Neuron (in vitro differentiated cells): Measurements from ENCODE around the gene TMEM117.
"Not testable (repeated sequence)": the region's sequence is repeated elsewhere in the genome, so short reads cannot be mapped to it uniquely, and the experiment has no call there.

Experiments
- H2AFZ ChIP-seq: one replicate; pipeline ENCODE4 v1.6.1; 2013; ENCODE audit warnings: low read depth, mild to moderate bottlenecking, inconsistent platforms, low read length, moderate library complexity
- H3K27me3 ChIP-seq: one replicate; pipeline ENCODE4 v1.6.1; 2013; ENCODE audit warnings: low read length; ENCODE audit not compliant: insufficient read depth
- H3K36me3 ChIP-seq: one replicate; pipeline ENCODE4 v1.6.1; 2013; ENCODE audit warnings: low read length; ENCODE audit not compliant: insufficient read depth
- H3K4me1 ChIP-seq: one replicate; pipeline ENCODE4 v1.6.1; 2013; ENCODE audit warnings: low read length; ENCODE audit not compliant: insufficient read depth
- H3K4me3 ChIP-seq: 2 replicates; pipeline ENCODE4 v1.5.1; 2013; ENCODE audit warnings: mild to moderate bottlenecking, low read length, moderate library complexity
- H3K9me3 ChIP-seq: one replicate; pipeline ENCODE4 v1.6.1; 2013; ENCODE audit warnings: low read length

Gene TMEM117

DNA sequence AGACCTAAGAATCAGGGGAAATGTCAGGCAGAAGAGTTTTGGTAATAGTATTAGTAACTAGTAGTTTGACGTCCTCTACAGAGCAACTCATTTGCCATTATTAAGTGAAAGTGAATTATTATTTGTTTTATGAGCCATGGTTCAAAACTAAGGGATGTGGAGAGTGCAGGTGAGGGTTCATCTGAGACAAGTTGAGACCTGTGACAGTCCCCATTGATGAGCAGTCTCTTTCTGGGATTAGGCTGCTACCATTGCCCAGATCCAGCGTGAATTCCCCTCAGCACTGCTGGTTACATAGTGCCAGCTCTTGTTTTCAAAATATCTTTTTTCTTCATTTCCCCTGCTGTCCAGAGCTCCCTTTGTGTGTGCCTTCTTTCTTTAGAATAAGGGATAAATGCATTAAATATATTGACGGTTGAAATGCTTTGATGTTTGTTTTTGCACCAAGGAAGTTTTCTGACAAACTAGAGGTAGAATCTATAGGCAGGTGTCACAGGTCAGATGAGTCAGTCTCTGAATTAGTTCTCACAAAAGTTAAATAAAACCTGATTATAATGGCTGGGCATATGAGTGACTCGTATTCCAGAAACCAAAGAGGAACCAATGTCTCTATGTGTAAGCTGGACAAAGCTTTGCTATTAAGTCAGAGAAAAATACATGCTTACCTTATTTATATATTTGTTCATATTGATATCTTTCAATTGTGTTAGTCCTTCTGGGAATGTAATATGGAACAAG lies 381.4 kb downstream of the TMEM117 start:
- Histone ChIP-seq H3K4me1 (peaks cover 7% of the 10 kb centered on the region), H2AFZ (no peak overlapping the region), H3K36me3 (no peaks in the 10 kb centered on the region), H3K4me3 (no peak overlapping the region), H3K27me3 (no peaks in the 10 kb centered on the region), H3K9me3 (peaks cover 2% of the 10 kb centered on the region)

DNA sequence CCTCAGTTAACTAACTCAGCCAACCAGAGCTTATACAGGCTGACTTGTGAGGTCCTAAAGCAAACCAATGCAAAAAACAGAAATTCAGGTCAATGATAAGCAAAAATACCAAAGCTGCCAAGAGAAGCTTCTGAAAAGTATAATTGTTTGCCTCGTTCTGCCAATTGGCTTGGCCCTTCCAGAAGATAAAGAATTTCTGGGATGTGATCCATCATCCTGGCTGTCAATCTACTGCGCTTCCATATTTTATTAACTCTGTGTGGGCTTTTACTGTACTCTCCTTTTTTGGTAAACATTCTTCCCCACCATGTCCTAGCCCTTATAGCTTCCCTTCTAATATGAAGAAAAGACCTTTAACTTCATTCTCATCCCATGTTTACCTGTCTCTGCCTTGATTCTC lies 387.9 kb downstream of the TMEM117 start:
- Histone ChIP-seq H3K9me3 (no peaks in the 10 kb centered on the region), H3K4me3 (no peak overlapping the region), H2AFZ (no peak overlapping the region), H3K4me1 (no peaks in the 10 kb centered on the region), H3K27me3 (no peaks in the 10 kb centered on the region), H3K36me3 (no peaks in the 10 kb centered on the region)

DNA sequence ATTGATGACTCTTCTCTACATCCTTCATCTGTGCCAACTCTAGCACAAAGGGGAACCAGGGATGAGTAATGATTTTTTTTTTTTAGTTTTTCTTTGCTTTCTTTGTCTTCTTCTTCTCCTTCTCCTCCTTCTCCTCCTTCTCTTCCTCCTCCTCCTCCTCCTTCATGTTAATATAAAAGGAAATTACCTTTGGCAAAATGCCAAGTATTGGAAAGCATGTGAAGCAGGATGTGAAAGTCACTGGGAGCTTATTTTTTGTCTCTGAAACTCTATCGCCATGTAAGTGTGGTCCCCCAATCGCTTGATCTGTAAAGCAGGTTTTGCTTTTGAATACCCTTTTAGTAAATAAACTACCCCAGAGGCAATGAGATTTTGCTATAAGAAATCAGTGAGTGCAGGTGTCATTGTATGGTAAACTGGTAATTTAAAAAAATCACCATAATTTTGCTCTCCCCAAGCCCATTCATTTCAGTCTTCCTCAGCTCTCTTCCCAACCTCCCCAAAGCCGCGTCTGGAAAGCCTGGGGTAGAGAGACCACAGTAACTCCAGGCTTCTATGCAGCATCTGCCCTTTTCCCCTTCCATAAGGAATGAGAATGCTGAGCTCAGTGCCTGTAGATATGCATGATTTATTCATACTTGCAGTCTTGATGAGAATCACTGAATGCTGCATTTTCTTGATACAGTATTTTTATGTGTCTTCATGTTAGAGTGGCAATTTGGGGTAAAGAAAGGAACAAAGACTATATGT lies 388.7 kb downstream of the TMEM117 start:
- Histone ChIP-seq H3K9me3 (no peaks in the 10 kb centered on the region), H3K4me3 (no peak overlapping the region), H2AFZ (no peak overlapping the region), H3K4me1 (no peaks in the 10 kb centered on the region), H3K36me3 (no peaks in the 10 kb centered on the region), H3K27me3 (no peaks in the 10 kb centered on the region)

DNA sequence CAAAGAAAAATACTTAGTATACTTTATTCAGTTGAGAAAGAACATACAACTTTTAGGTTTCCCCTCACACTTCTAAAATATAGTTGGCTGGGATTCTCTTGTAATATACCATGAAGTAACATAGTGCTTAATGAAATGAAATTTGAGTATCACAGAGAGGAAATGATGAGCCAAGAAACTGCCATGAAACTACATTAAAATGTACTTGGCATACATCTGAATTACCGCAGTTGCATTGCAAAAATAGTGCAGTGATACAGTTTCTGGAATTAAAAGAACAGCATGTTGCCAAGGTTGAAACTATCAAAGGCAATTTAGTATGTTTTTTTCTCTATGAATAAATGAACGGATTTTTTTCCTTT lies 389.2 kb downstream of the TMEM117 start:
- Histone ChIP-seq H3K36me3 (no peaks in the 10 kb centered on the region), H2AFZ (no peak overlapping the region), H3K4me1 (peaks cover 1% of the 10 kb centered on the region), H3K9me3 (no peaks in the 10 kb centered on the region), H3K27me3 (no peaks in the 10 kb centered on the region), H3K4me3 (no peak overlapping the region)

DNA sequence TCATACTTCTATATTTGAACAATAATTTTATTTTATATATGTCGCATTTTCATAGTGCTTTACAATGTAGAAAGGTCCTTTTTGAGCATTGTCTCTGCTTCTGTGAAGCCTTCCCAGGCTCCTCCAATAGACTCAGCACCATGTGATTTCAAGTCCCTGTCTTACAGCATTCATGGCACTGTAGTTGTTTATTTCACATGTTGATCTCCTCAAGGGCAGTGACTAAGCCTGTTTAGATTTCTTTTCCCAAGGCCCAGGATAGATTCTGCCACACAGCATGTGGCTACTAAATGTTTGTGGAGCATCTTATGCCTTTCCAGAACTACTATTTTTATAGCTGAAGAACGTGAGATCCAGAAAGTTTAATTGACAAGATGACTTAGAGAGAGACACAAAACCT lies 391.7 kb downstream of the TMEM117 start:
- H3K4me1 ChIP-seq = peaks cover 10% of the 10 kb centered on the region
- H3K36me3 ChIP-seq = no peaks in the 10 kb centered on the region
- H3K4me3 ChIP-seq = no peak overlapping the region
- H3K9me3 ChIP-seq = no peaks in the 10 kb centered on the region
- no peak overlapping the region for H2AFZ ChIP-seq
- H3K27me3 ChIP-seq = no peaks in the 10 kb centered on the region

DNA sequence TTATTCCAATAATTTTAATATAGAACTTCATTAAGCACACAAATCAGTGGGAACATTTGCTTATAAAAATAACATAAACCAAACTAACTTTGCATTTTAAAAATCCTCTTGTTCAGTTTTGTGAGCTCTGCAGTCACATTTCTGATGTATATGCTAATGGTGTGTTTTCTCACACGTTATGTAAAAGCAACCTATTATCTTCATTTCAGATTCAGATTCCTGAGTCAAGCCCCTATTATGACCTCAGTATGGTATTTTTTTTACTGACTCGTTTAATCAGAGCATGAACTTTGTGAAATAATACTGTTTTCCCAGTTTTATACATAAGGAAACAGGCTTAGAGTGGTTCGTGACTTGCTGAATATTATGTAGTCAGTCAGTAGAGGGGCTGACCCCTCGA lies 394.0 kb downstream of the TMEM117 start:
- peaks cover 10% of the 10 kb centered on the region for H3K4me1 ChIP-seq
- no peaks in the 10 kb centered on the region for H3K36me3 ChIP-seq
- no peaks in the 10 kb centered on the region for H3K27me3 ChIP-seq
- H2AFZ ChIP-seq = no peak overlapping the region
- H3K4me3 ChIP-seq = no peak overlapping the region
- H3K9me3 ChIP-seq = no peaks in the 10 kb centered on the region

DNA sequence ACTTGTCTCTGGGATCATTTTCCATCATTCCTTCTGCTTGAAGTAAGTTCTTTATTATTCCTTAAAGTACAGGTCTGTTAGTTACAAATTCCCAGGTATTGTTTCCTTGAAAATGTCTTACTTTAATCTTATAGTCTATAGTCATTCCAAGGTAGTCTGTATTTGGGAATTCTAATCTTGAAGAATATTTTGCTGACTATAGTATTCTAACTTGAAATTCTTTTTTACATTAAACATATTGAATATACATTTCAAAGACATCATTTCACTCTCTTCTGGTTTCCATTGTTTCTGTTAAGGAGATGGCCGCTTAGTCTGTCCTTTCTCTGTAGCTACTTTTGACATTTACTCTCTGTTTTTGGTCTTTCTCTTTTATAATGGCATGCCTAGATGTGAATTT lies 399.8 kb downstream of the TMEM117 start:
- no peaks in the 10 kb centered on the region for H3K36me3 ChIP-seq
- no peaks in the 10 kb centered on the region for H3K9me3 ChIP-seq
- no peaks in the 10 kb centered on the region for H3K27me3 ChIP-seq
- H2AFZ ChIP-seq = no peak overlapping the region
- peaks cover 4% of the 10 kb centered on the region for H3K4me1 ChIP-seq
- no peak overlapping the region for H3K4me3 ChIP-seq

DNA sequence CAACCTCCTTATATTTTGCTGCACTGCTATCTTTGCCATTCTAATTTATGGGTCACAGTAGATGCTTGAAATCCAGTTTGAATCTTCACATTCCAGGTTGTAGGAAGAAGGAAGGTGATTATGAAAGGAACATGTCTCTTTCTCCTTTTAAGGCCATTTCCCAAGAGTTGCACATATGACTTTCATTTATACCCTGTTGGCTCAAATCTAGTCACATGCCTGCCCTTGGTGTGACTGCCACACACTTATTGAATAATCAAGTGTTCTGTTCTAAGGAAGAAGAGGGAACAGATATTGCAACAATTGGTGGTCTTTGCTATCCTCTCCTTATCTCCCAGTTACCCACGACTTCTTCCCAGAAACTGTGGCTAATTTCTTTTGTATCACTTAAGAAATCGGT lies 404.3 kb downstream of the TMEM117 start:
- H3K4me3 ChIP-seq = no peak overlapping the region
- H3K9me3 ChIP-seq = no peaks in the 10 kb centered on the region
- H3K4me1 ChIP-seq = no peaks in the 10 kb centered on the region
- H3K36me3 ChIP-seq = no peaks in the 10 kb centered on the region
- no peak overlapping the region for H2AFZ ChIP-seq
- H3K27me3 ChIP-seq = no peaks in the 10 kb centered on the region

DNA sequence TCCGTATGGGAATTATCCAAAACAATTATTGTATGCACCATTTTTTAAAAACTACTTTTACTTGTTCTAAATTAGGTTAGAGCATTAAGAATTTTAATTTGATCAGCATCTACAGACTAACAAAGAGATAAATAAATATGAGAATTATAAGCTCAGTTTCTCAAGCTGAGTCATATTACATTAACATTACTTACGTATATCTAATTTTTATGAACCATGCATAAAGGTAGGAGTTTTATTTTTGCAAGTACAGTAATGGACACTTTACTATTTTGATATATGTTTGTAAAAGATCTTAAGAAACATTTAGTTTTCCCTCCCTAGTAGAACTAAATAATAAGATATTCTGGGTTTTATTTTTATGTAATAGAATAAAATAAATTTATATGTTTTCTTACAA lies 410.1 kb downstream of the TMEM117 start:
- Histone ChIP-seq H3K36me3 (no peaks in the 10 kb centered on the region), H2AFZ (no peak overlapping the region), H3K4me1 (peaks cover 6% of the 10 kb centered on the region), H3K9me3 (peaks cover 4% of the 10 kb centered on the region), H3K4me3 (no peak overlapping the region), H3K27me3 (no peaks in the 10 kb centered on the region)

DNA sequence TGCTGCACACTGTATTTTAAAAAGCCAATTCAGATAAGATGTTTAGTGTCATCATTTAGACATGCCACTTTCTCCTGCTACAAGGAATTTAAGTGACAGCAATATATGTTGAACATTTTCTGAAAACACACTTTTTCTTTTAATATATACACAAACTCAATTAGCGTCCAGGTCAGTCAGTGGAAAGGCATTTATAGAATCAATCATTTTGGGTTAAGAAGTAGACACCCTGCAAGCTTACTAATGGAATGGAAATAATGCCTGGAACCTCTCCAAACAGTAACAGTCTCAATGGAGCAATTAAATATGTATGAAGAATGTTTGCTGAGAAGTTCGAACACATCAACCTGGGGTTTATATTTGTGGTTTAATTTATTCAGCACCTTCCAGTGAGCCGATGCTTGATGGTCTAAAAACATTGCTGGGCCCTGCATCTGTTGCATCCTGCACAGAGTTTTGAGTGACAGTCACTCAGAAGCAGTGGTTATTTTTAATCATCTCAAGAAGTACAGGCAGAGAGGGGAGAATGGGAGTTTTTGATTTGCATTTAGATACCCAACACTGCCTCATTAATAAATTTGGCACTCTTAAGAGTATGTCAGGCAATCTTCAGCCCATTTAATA lies 410.7 kb downstream of the TMEM117 start:
- Histone ChIP-seq H3K4me3 (no peak overlapping the region), H3K4me1 (peaks cover 6% of the 10 kb centered on the region), H3K27me3 (no peaks in the 10 kb centered on the region), H2AFZ (peak overlapping the region; percentile 34), H3K9me3 (peaks cover 4% of the 10 kb centered on the region), H3K36me3 (no peaks in the 10 kb centered on the region)

DNA sequence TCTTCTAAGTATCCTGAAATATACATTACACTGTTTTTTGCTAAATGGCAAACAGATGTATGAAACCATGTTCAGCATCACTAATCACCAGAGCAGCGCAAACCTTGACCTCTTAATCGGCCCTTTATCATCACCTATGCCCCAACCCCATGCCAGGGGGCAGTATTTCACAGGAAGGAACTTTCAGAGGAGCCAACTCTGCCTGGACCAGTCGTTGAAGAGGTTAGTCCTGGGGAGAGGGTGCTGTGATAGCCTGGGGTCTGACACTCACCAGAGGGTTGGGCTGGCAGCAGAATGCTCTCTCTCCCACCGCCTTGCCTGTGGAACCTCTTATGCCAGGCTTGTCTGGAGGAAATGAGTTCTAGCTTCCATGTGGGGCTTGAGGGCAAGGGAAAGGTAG lies 411.7 kb downstream of the TMEM117 start:
- Histone ChIP-seq H3K9me3 (peaks cover 4% of the 10 kb centered on the region), H3K27me3 (no peaks in the 10 kb centered on the region), H3K36me3 (no peaks in the 10 kb centered on the region), H2AFZ (no peak overlapping the region), H3K4me1 (peaks cover 6% of the 10 kb centered on the region), H3K4me3 (no peak overlapping the region)

DNA sequence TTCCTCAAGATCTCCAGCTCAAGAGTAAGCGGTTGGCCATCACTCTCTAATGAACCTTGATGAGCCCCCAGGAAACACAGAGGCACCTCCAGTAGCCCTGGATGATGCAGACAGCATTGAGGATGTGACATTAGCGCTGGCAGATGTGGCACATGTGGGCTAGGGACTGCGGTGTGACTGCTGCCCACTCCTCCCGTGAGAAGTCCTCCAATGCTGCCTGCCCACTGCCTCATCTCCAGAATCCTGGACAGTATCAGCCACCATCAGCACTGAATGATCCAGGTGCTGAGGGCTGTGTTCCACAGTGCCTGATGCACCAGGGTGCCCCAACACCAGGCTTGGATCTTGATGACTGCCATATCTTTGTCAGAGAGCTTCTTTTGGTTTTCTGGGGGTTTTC lies 412.6 kb downstream of the TMEM117 start:
- no peaks in the 10 kb centered on the region for H3K36me3 ChIP-seq
- no peak overlapping the region for H3K4me3 ChIP-seq
- peaks cover 4% of the 10 kb centered on the region for H3K9me3 ChIP-seq
- no peak overlapping the region for H2AFZ ChIP-seq
- H3K4me1 ChIP-seq = peaks cover 6% of the 10 kb centered on the region
- H3K27me3 ChIP-seq = no peaks in the 10 kb centered on the region

DNA sequence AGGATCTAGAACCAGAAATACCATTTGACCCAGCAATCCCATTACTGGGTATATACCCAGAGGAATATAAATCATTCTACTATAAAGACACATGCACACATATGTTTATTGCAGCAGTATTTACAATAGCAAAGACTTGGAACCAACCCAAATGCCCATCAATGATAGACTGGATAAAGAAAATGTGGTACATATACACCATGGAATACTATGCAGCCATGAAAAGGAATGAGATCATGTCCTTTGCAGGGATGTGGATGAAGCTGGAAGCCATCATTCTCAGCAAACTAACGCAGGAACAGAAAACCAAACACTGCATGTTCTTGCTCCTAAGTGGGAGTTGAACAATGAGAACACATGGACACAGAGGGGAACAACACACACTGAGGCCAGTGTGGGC lies 414.6 kb downstream of the TMEM117 start:
- not testable (repeated sequence) for H2AFZ ChIP-seq, H3K4me3 ChIP-seq, H3K9me3 ChIP-seq, H3K27me3 ChIP-seq, H3K36me3 ChIP-seq, H3K4me1 ChIP-seq
